ENCODE measurements around the gene TRPM2.
A peak's percentile ranks its signal among the peaks of the same experiment; 100 is the strongest.
"Not testable (repeated sequence)": the region's sequence is repeated elsewhere in the genome, so short reads cannot be mapped to it uniquely, and the experiment has no call there.

Gene TRPM2

GRCh38 chr21:44360159-44360558 is 6.7 kb downstream of the TRPM2 start:
- Mint-ChIP-seq H3K4me3 (no peak overlapping the region), H3K27ac (no peak overlapping the region), H3K36me3 (ENCODE audit: low read depth) (peaks cover 7% of the 10 kb centered on the region), H3K9me3 (peaks cover 37% of the 10 kb centered on the region), H3K27me3 (ENCODE audit: low read depth, poor library complexity) (peaks cover 8% of the 10 kb centered on the region), H3K4me1 (peaks cover 7% of the 10 kb centered on the region)
- DNase-seq, result no peak
- peak; percentile 10 for TF ChIP-seq CTCF (IDR thresholded peaks at IDR 0.05)

DNA sequence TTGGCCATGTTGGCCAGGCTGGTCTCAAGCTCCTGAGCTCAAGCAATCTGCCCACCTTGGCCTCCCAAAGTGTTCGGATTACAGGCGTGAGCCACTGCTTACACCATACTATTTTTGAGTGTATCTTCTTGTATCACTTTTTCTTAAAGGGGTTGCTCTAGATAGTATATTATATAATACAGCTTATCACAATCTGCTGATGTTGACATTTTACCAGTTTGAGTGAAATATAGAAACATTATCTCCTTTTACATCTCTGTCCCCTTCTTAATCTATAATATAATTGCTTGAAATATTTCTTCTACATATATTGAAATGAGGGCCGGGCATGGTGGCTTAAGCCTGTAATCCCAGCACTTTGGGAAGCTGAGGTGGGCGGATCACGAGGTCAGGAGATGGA is 8.5 kb downstream of the TRPM2 start:
- H3K4me1 Mint-ChIP-seq, H3K27ac Mint-ChIP-seq, H3K4me3 Mint-ChIP-seq: not testable (repeated sequence)

GRCh38 chr21:44363278-44363677 is 9.9 kb downstream of the TRPM2 start:
- Mint-ChIP-seq H3K9me3 (peaks cover 37% of the 10 kb centered on the region), H3K4me1 (peaks cover 6% of the 10 kb centered on the region), H3K27me3 (ENCODE audit: low read depth, poor library complexity) (peaks cover 26% of the 10 kb centered on the region), H3K27ac (no peak overlapping the region), H3K36me3 (ENCODE audit: low read depth) (peaks cover 7% of the 10 kb centered on the region), H3K4me3 (no peak overlapping the region)
- DNase-seq, result no peak
- TF ChIP-seq CTCF (IDR thresholded peaks at IDR 0.05), result no peak

More for the DNA sequence above, 8.5 kb downstream of the TRPM2 start:
- H3K9me3 Mint-ChIP-seq, result peaks cover 37% of the 10 kb centered on the region
- H3K27me3 Mint-ChIP-seq (ENCODE audit: low read depth, poor library complexity), result peaks cover 12% of the 10 kb centered on the region
- not testable (repeated sequence) for DNase-seq; H3K36me3 Mint-ChIP-seq (ENCODE audit: low read depth)

- no peak for DNase-seq
- Mint-ChIP-seq H3K36me3 (ENCODE audit: low read depth) (peaks cover 7% of the 10 kb centered on the region), H3K27me3 (ENCODE audit: low read depth, poor library complexity) (peaks cover 36% of the 10 kb centered on the region), H3K9me3 (peaks cover 31% of the 10 kb centered on the region), H3K27ac (no peak overlapping the region), H3K4me1 (peaks cover 6% of the 10 kb centered on the region), H3K4me3 (no peak overlapping the region)
- TF ChIP-seq CTCF (IDR thresholded peaks at IDR 0.05), result no peak
These were observed 11.0 kb downstream of the TRPM2 start for GRCh38 chr21:44364151-44365053.

DNA sequence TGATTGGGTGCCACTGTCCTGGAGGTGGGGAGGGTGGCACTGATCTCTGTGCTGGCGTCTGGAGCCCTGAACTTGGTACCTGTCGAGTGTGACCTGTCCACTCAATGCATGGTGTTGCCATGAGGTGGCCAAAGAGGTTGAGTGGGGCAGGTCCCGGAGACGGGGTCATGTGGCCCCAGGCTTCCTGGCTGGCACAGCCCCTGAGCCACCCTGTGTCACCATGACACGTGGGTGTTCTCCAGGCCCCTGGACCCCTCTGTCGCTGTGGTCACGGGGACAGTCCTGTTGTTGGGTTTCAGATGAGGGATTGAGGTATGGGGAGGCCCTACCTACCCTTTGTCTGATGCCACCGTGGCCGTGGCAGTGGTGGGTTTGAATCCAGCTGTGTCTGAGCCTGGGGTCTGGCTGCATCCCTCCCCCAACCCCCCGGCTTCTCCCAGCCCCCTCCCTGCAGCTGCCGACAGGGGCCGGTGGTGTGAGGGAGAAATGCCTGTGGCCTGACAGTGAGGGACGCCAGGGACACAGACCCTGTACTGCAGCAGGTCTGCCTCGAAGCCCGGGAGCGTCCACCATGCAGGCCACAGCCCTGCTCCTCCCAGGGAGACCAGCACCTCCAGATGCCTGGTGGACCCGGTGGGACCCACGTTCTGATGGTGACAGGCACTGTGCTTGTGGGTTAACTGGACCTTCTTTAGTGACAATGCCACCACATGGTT is 12.0 kb downstream of the TRPM2 start:
- Mint-ChIP-seq H3K36me3 (ENCODE audit: low read depth) (peaks cover 7% of the 10 kb centered on the region), H3K9me3 (peaks cover 27% of the 10 kb centered on the region), H3K27ac (no peak overlapping the region), H3K27me3 (ENCODE audit: low read depth, poor library complexity) (peaks cover 43% of the 10 kb centered on the region), H3K4me3 (no peak overlapping the region), H3K4me1 (peaks cover 6% of the 10 kb centered on the region)
- no peak for TF ChIP-seq CTCF (IDR thresholded peaks at IDR 0.05)
- no peak for DNase-seq

DNA sequence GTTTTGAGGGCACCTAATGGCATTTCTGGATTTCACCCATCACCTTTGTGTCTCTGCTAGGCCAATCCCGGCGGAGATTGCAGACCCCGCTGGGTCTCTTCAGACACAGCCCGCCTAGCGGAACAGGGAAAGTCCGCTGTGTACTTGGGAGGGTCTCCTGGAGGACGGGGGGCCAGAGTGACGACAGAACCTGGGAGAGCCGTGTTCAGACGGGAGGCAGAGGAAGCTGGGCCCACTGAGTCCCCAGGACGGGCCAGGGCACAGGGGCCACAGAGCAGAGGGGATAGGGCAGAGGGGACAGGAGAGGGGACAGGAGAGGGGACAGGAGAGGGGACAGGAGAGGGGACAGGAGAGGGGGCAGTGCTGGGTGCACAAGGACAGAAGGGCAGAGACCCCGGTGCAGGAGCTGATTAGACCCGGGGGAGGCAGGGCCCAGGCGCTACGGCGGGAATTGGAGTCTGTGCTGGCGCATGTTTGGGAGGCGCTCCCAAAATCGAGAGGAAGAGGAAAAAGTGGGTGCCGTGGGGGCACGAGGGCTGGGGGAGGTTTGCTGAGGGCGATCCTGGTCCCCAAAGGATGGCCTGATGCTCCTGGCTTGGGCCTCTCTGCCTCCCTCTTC is 12.7 kb downstream of the TRPM2 start:
- no peak for TF ChIP-seq CTCF (IDR thresholded peaks at IDR 0.05)
- H3K4me1 Mint-ChIP-seq, result peaks cover 6% of the 10 kb centered on the region
- H3K36me3 Mint-ChIP-seq (ENCODE audit: low read depth), result peaks cover 7% of the 10 kb centered on the region
- peaks cover 26% of the 10 kb centered on the region for H3K9me3 Mint-ChIP-seq
- peaks cover 49% of the 10 kb centered on the region for H3K27me3 Mint-ChIP-seq (ENCODE audit: low read depth, poor library complexity)
- no peak overlapping the region for H3K27ac Mint-ChIP-seq
- no peak overlapping the region for H3K4me3 Mint-ChIP-seq
- no peak for DNase-seq

Measured in nephron progenitor cell (in vitro differentiated cells).